Measurements from ENCODE around the gene AAGAB.

GRCh38 chr15:67232591-67232990 is 21.9 kb downstream of the AAGAB start:
- TF ChIP-seq EZH2 (optimal IDR thresholded peaks at IDR 0.05; ENCODE audit: low read depth, low read length) (no peak), CTCF (IDR thresholded peaks at IDR 0.05; ENCODE audit: low read length) (no peak), EZH2phosphoT487 (IDR thresholded peaks at IDR 0.05; ENCODE audit: low read length) (no peak)
